CD4-positive, alpha-beta memory T cell (primary cell): ENCODE data around the gene FAIM. TPM values are rescaled to one million over a fixed set of nuclear protein-coding genes. Genes with fewer than 3 reads are reported as not detected.

Experiments
- CTCF ChIA-PET: fragments of 350-600 bp; sonication (Branson Sonifier 250); formaldehyde crosslinking; loops from one replicate; lab custom pipeline; 2021; ENCODE audit warnings: inconsistent platforms; ENCODE audit not compliant: partially characterized antibody; lab: Charles Lee
- POLR2A ChIA-PET: fragments of 350-600 bp; sonication (Branson Sonifier 250); formaldehyde crosslinking; loops from one replicate; lab custom pipeline; 2021; ENCODE audit not compliant: partially characterized antibody; lab: Charles Lee
- DNase-seq, 5 donors: peaks; one replicate each; pipeline versions ENCODE4 v3.0.0 to v3.0.0-alpha.2; 2020 to 2022; ENCODE audit warnings: mixed read lengths in 1 of 5
- H3K27ac ChIP-seq: one replicate; pipeline ENCODE4 v1.7.0; 2013; ENCODE audit warnings: low read depth, low read length
- H3K27me3 ChIP-seq: 2 replicates; pipeline ENCODE4 v1.7.0; 2013; ENCODE audit warnings: mild to moderate bottlenecking, low read length, moderate library complexity; ENCODE audit not compliant: insufficient read depth
- H3K36me3 ChIP-seq: 2 replicates; pipeline ENCODE4 v1.7.0; 2013; ENCODE audit warnings: mild to moderate bottlenecking, low read length, moderate library complexity; ENCODE audit not compliant: insufficient read depth
- H3K4me1 ChIP-seq: 2 replicates; pipeline ENCODE4 v1.7.0; 2013; ENCODE audit warnings: mild to moderate bottlenecking, low read length, moderate library complexity; ENCODE audit not compliant: insufficient read depth
- H3K4me3 ChIP-seq, 2 donors: one replicate each; pipeline ENCODE4 v1.7.0; 2013; ENCODE audit warnings: low read length in 2 of 2, mild to moderate bottlenecking in 1 of 2
- H3K9me3 ChIP-seq, 2 donors: one replicate each; pipeline ENCODE4 v1.7.0; 2013; ENCODE audit warnings: low read length in 2 of 2, control low read depth in 1 of 2; ENCODE audit not compliant: control insufficient read depth in 1 of 2
- H3K27ac Mint-ChIP-seq, 7 donors: one replicate each; pipeline ENCODE4 v1.8.0; 2020 to 2021; ENCODE audit warnings: mixed read lengths in 7 of 7, mild to moderate bottlenecking in 6 of 7, inconsistent platforms in 3 of 7, moderate library complexity in 3 of 7
- H3K27me3 Mint-ChIP-seq, 2 donors: one replicate each; pipeline ENCODE4 v1.8.0; 2020 to 2021; ENCODE audit warnings: mixed read lengths in 2 of 2
- H3K36me3 Mint-ChIP-seq, 2 donors: one replicate each; pipeline ENCODE4 v1.8.0; 2020 to 2021; ENCODE audit warnings: mixed read lengths in 2 of 2, inconsistent platforms in 1 of 2, mild to moderate bottlenecking in 1 of 2
- H3K4me1 Mint-ChIP-seq, 4 donors: one replicate each; pipeline ENCODE4 v1.8.0; 2020 to 2021; ENCODE audit warnings: mixed read lengths in 4 of 4, mild to moderate bottlenecking in 1 of 4
- H3K4me3 Mint-ChIP-seq, 8 donors: one replicate each; pipeline ENCODE4 v1.8.0; 2020 to 2021; ENCODE audit warnings: mixed read lengths in 8 of 8, mild to moderate bottlenecking in 7 of 8, moderate library complexity in 6 of 8, inconsistent platforms in 3 of 8
- H3K9me3 Mint-ChIP-seq, 8 donors: one replicate each; pipeline ENCODE4 v1.8.0; 2020 to 2021; ENCODE audit warnings: mixed read lengths in 8 of 8, mild to moderate bottlenecking in 5 of 8, inconsistent platforms in 3 of 8, moderate library complexity in 1 of 8
- intact Hi-C: fragments of 100-400 bp; cut with micrococcal nuclease; formaldehyde crosslinking; loops from one replicate; pipeline ENCODE4 v1.15.1; 2023
- polyA plus RNA-seq, 2 donors: library from polyadenylated mRNA; unstranded; fragments of 300-500 nt; fragmentation: Illumina TruSeq; gene quantifications; one replicate each; pipeline ENCODE4 v1.2.3, GENCODE V29; 2021
- total RNA-seq, 2 experiments: library from RNA; stranded (reverse); gene quantifications; one replicate each; pipeline ENCODE4 v1.2.3, GENCODE V29; 2021

The FAIM gene
- total and polyA plus RNA-seq, 4 experiments from 2014 or later: 4.6 to 11.9 (median 6.0) TPM

GRCh38 chr3:138625707-138626365 lies 17.3 kb downstream of the FAIM start:
- Mint-ChIP-seq H3K9me3 (peaks cover 0 to 2% (median 0%) of the 10 kb centered on the region in 8 donors), H3K27me3 (no peaks in the 10 kb centered on the region), H3K4me1 (no peaks in the 10 kb centered on the region), H3K27ac (no peak overlapping the region), H3K4me3 (no peak overlapping the region), H3K36me3 (peaks cover 9 to 17% of the 10 kb centered on the region in 2 donors)
- DNase-seq: no peak
- CTCF ChIA-PET: interaction anchor here (0.9 to 1.4 kb wide), 4 partner anchors 32 to 310 kb away, joined by 3 to 6 read pairs (median 4); partner anchors contain the start of gene CEP70
- no peak overlapping the region for H3K27ac ChIP-seq
- intact Hi-C loops: no loop called here
- H3K27me3 ChIP-seq: no peaks in the 10 kb centered on the region
- no peaks in the 10 kb centered on the region for H3K9me3 ChIP-seq
- H3K36me3 ChIP-seq: no peaks in the 10 kb centered on the region
- no peak overlapping the region for H3K4me3 ChIP-seq
- POLR2A ChIA-PET: no interaction called here
- no peaks in the 10 kb centered on the region for H3K4me1 ChIP-seq

DNA sequence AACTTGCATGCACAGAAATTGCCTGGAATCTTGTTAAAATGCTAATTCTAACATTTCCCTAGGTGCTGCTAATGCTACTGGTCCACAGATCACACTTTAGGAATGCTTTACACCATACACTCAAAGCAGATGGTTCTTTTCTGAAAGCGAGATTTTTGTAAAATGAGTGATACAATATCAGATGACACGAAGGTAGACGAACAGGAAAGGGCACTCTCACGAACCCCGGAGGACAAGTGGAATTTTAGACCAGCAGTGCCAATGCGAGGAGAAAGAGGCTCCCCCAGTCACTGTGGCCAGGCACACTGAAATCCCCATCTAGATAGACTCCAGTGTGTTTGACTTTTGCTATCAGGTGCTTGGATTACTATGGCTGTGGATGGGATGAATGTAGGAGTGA lies 21.0 kb downstream of the FAIM start:
- no peaks in the 10 kb centered on the region for H3K27me3 ChIP-seq
- CTCF ChIA-PET: no interaction called here
- H3K4me3 ChIP-seq: no peak overlapping the region
- no peak overlapping the region for H3K27ac Mint-ChIP-seq
- no peaks in the 10 kb centered on the region for H3K4me1 ChIP-seq
- POLR2A ChIA-PET: no interaction called here
- no peak overlapping the region for H3K4me3 Mint-ChIP-seq
- peaks cover 15 to 22% of the 10 kb centered on the region in 2 donors for H3K36me3 Mint-ChIP-seq
- no peak overlapping the region for H3K27ac ChIP-seq
- DNase-seq: no peak
- no peaks in the 10 kb centered on the region for H3K36me3 ChIP-seq
- H3K4me1 Mint-ChIP-seq: no peaks in the 10 kb centered on the region
- no peaks in the 10 kb centered on the region for H3K9me3 ChIP-seq
- H3K9me3 Mint-ChIP-seq: peaks cover 0 to 2% (median 0%) of the 10 kb centered on the region in 8 donors
- H3K27me3 Mint-ChIP-seq: no peaks in the 10 kb centered on the region
- intact Hi-C loops: no loop called here

GRCh38 chr3:138638641-138639040 lies 30.1 kb downstream of the FAIM start:
- Histone ChIP-seq H3K27ac (no peak overlapping the region), H3K27me3 (no peaks in the 10 kb centered on the region), H3K9me3 (peaks cover 5 to 6% of the 10 kb centered on the region in 2 donors), H3K4me1 (no peaks in the 10 kb centered on the region), H3K36me3 (no peaks in the 10 kb centered on the region), H3K4me3 (no peak overlapping the region)
- ChIA-PET POLR2A (no interaction called here), CTCF (no interaction called here)
- intact Hi-C loops: no loop called here
- H3K4me1 Mint-ChIP-seq: no peaks in the 10 kb centered on the region
- H3K27ac Mint-ChIP-seq: no peak overlapping the region
- H3K27me3 Mint-ChIP-seq: no peaks in the 10 kb centered on the region
- H3K36me3 Mint-ChIP-seq: peaks cover 10 to 19% of the 10 kb centered on the region in 2 donors
- no peak overlapping the region for H3K4me3 Mint-ChIP-seq
- no peak for DNase-seq
- peaks cover 7 to 52% (median 37%) of the 10 kb centered on the region in 8 donors for H3K9me3 Mint-ChIP-seq

DNA sequence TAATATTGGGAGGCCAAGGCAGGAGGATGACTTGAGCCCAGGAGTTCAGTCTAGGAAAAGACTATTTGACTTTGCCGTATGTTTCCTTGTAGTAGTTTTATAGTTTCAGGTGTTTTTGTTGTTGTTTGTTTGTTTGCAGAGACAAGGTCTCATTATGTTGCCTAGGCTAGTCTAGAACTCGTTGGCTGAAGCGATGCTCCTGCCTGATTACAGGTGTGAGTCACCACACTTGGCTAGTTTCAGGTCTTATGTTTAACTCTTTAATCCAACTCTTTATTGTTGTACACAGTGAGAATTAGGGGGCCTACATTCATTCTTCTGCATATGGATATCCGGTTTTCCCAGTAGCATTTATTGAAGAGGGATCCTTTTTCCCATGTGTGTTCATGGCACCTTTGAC lies 32.0 kb downstream of the FAIM start:
- H3K4me3 Mint-ChIP-seq: no peak overlapping the region
- intact Hi-C loops: no loop called here
- H3K27ac Mint-ChIP-seq: no peak overlapping the region
- H3K4me1 Mint-ChIP-seq: no peaks in the 10 kb centered on the region
- Histone ChIP-seq H3K27me3 (no peaks in the 10 kb centered on the region), H3K9me3 (peaks cover 6 to 8% of the 10 kb centered on the region in 2 donors), H3K27ac (no peak overlapping the region), H3K4me3 (no peak overlapping the region), H3K36me3 (no peaks in the 10 kb centered on the region), H3K4me1 (no peaks in the 10 kb centered on the region)
- ChIA-PET CTCF (no interaction called here), POLR2A (no interaction called here)
- no peaks in the 10 kb centered on the region for H3K27me3 Mint-ChIP-seq
- peaks cover 8 to 17% of the 10 kb centered on the region in 2 donors for H3K36me3 Mint-ChIP-seq
- DNase-seq: no peak
- H3K9me3 Mint-ChIP-seq: peaks cover 7 to 71% (median 54%) of the 10 kb centered on the region in 8 donors

DNA sequence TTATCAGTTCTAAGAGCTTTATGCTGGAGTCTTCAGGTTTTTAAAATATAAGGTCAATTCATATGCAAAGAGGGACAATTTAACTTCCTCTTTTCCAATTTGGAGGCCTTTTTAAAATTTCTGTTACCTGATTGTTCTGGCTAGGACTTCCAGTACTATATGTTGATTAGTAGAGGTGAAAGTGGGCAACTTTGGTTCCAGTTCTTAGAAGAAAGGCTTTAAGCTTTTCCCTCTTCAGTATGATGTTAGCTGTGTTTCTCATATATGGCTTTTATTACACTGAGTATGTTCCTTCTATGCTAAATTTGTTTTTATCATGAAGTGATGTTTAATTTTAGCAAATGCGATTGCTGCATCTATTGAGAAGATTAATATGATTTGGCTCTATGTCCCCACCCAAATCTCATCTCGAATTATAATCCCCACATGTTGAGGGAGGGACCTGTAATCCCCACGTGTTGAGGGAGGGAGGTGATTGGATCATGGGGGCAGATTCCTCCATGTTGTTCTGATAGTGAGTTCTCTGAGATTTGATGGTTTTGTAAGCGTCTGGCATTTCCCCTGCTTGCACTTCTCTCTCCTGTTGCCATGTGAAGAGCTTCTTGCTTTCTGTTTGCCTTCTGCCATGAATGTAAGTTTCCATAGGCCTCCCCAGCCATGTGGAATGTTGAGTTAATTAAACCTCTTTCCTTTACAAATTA lies 33.8 kb downstream of the FAIM start:
- H3K4me3 Mint-ChIP-seq: no peak overlapping the region
- no peaks in the 10 kb centered on the region for H3K4me1 Mint-ChIP-seq
- no peaks in the 10 kb centered on the region for H3K27me3 Mint-ChIP-seq
- CTCF ChIA-PET: no interaction called here
- no peaks in the 10 kb centered on the region for H3K27me3 ChIP-seq
- DNase-seq: no peak
- peaks cover 11% of the 10 kb centered on the region in 2 donors for H3K36me3 Mint-ChIP-seq
- no peaks in the 10 kb centered on the region for H3K4me1 ChIP-seq
- no peak overlapping the region for H3K27ac Mint-ChIP-seq
- no peak overlapping the region for H3K27ac ChIP-seq
- intact Hi-C loops: no loop called here
- POLR2A ChIA-PET: no interaction called here
- H3K36me3 ChIP-seq: no peaks in the 10 kb centered on the region
- H3K4me3 ChIP-seq: no peak overlapping the region
- H3K9me3 ChIP-seq: peaks cover 6 to 14% of the 10 kb centered on the region in 2 donors
- H3K9me3 Mint-ChIP-seq: peaks cover 7 to 87% (median 70%) of the 10 kb centered on the region in 8 donors

- no peaks in the 10 kb centered on the region for H3K4me1 Mint-ChIP-seq
- H3K27ac Mint-ChIP-seq: no peak overlapping the region
- Histone ChIP-seq H3K27ac (no peak overlapping the region), H3K36me3 (no peaks in the 10 kb centered on the region), H3K4me3 (no peak overlapping the region), H3K9me3 (peaks cover 6 to 14% of the 10 kb centered on the region in 2 donors), H3K27me3 (no peaks in the 10 kb centered on the region), H3K4me1 (no peaks in the 10 kb centered on the region)
- H3K36me3 Mint-ChIP-seq: peaks cover 10 to 11% of the 10 kb centered on the region in 2 donors
- CTCF ChIA-PET: no interaction called here
- POLR2A ChIA-PET: no interaction called here
- H3K27me3 Mint-ChIP-seq: no peaks in the 10 kb centered on the region
- H3K4me3 Mint-ChIP-seq: no peak overlapping the region
- peaks cover 7 to 86% (median 71%) of the 10 kb centered on the region in 8 donors for H3K9me3 Mint-ChIP-seq
- no peak for DNase-seq
- intact Hi-C loops: no loop called here
These were observed 34.3 kb downstream of the FAIM start for GRCh38 chr3:138642927-138643253.

- Mint-ChIP-seq H3K9me3 (peaks cover 4 to 77% (median 61%) of the 10 kb centered on the region in 8 donors), H3K27me3 (no peaks in the 10 kb centered on the region), H3K36me3 (peaks cover 28 to 33% of the 10 kb centered on the region in 2 donors), H3K4me1 (peaks cover 0 to 1% (median 0%) of the 10 kb centered on the region in 4 donors), H3K27ac (no peak overlapping the region), H3K4me3 (no peak overlapping the region)
- ChIA-PET CTCF (interaction anchor here (0.6 kb wide), 1 partner anchor 274 kb away, joined by 3 read pairs; no protein-coding TSS in a partner anchor), POLR2A (no interaction called here)
- no peak for DNase-seq
- no peak overlapping the region for H3K4me3 ChIP-seq
- H3K27me3 ChIP-seq: no peaks in the 10 kb centered on the region
- no peak overlapping the region for H3K27ac ChIP-seq
- no peaks in the 10 kb centered on the region for H3K4me1 ChIP-seq
- intact Hi-C loops: no loop called here
- peaks cover 15% of the 10 kb centered on the region for H3K36me3 ChIP-seq
- H3K9me3 ChIP-seq: peaks cover 6 to 14% of the 10 kb centered on the region in 2 donors
These were observed 37.4 kb downstream of the FAIM start for GRCh38 chr3:138646008-138646407.
